Esophagus muscularis mucosa (tissue), 3 donors: Measurements from ENCODE around the gene TMEM35B.

ENCODE experiments used
- POLR2A ChIP-seq: fragments of 450-650 bp; IDR thresholded peaks from one replicate; pipeline ENCODE4 v1.6.1; 2017; ENCODE audit warnings: antibody characterized with exemption, moderate library complexity, mild to moderate bottlenecking, low read depth
- TF ChIP-seq, protein P1 (sequence below), 3 experiments: fragments of 200-600 bp in 2 of 3; fragments of 450-650 bp in 1 of 3; sonication (generic) in 2 of 3; IDR thresholded peaks; one replicate each; pipeline ENCODE4 v1.5.1; 2017 to 2019; ENCODE audit warnings: antibody characterized with exemption in 3 of 3, mild to moderate bottlenecking in 2 of 3, moderate library complexity in 1 of 3

DNA sequence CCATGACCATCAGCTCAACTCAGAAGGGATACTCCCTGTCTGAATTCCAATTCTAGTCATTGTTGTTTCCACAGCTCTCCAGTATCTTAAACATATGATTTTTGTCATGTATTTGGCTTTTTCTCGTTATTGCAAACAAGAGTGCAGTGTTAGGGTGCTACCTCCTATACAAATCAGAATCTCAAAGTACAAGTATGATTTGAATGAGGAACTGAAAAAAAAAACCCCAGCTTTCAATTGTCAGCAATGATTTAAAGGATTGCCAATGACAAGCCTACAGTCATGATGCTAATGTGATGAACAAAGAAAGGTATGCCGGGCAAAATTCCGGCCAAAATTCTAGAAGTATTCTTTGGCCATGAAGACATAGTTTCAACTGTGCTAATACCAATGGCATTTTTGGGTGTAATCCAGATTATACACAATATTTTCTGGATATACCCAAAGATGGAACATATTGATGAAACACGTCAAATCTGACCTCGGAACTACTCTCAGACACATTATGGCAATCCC lies 14.9 kb downstream of the TMEM35B start:
- TF ChIP-seq, protein P1, sequence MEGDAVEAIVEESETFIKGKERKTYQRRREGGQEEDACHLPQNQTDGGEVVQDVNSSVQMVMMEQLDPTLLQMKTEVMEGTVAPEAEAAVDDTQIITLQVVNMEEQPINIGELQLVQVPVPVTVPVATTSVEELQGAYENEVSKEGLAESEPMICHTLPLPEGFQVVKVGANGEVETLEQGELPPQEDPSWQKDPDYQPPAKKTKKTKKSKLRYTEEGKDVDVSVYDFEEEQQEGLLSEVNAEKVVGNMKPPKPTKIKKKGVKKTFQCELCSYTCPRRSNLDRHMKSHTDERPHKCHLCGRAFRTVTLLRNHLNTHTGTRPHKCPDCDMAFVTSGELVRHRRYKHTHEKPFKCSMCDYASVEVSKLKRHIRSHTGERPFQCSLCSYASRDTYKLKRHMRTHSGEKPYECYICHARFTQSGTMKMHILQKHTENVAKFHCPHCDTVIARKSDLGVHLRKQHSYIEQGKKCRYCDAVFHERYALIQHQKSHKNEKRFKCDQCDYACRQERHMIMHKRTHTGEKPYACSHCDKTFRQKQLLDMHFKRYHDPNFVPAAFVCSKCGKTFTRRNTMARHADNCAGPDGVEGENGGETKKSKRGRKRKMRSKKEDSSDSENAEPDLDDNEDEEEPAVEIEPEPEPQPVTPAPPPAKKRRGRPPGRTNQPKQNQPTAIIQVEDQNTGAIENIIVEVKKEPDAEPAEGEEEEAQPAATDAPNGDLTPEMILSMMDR (IDR thresholded peaks at IDR 0.05), result no peak
- TF ChIP-seq POLR2A, result no peak
